HEK293 (cell line): ENCODE data around the gene CLEC16A.

Source experiments
- CTCF ChIP-seq: fragments of 450-650 bp; formaldehyde crosslinking; IDR thresholded peaks from 2 replicates; pipeline ENCODE4 v1.5.1; 2016; ENCODE audit warnings: missing biosample characterization, missing genetic modification characterization
- HOXD13 ChIP-seq: sonication (generic); formaldehyde crosslinking; IDR thresholded peaks from 2 replicates; pipeline ENCODE4 v1.8.0; 2022; ENCODE audit warnings: missing genetic modification reagents, borderline replicate concordance
- ZNF114 ChIP-seq: fragments of 450-650 bp; formaldehyde crosslinking; IDR thresholded peaks from 2 replicates; pipeline ENCODE4 v1.5.0; 2017; ENCODE audit warnings: missing biosample characterization, missing genetic modification characterization
- ZNF157 ChIP-seq: fragments of 450-650 bp; formaldehyde crosslinking; IDR thresholded peaks from 2 replicates; pipeline ENCODE4 v1.5.1; 2016; ENCODE audit warnings: missing biosample characterization, missing genetic modification characterization
- ZNF274 ChIP-seq, 2 experiments: fragments of 200-500 bp in 1 of 2; fragments of 450-650 bp in 1 of 2; sonication (Bioruptor generic) in 1 of 2; formaldehyde crosslinking in 1 of 2; IDR thresholded peaks; 2 replicates each; pipeline versions ENCODE4 v1.5.1 to v1.6.1; 2014 to 2016; ENCODE audit warnings: borderline replicate concordance in 1 of 2, inconsistent platforms in 1 of 2, low read length in 1 of 2, missing biosample characterization in 1 of 2, missing genetic modification characterization in 1 of 2
- ZNF404 ChIP-seq: fragments of 450-650 bp; formaldehyde crosslinking; IDR thresholded peaks from 2 replicates; pipeline ENCODE4 v1.5.1; 2017; ENCODE audit warnings: missing biosample characterization, missing genetic modification characterization
- ZNF555 ChIP-seq: fragments of 450-650 bp; formaldehyde crosslinking; conservative IDR thresholded peaks from 2 replicates; pipeline ENCODE4 v1.5.1; 2017; ENCODE audit warnings: missing biosample characterization, mild to moderate bottlenecking, missing genetic modification characterization, inconsistent platforms
- ZNF580 ChIP-seq: fragments of 450-650 bp; formaldehyde crosslinking; IDR thresholded peaks from 2 replicates; pipeline ENCODE4 v1.5.1; 2016; ENCODE audit warnings: missing biosample characterization, missing genetic modification characterization

GRCh38 chr16:11149011-11149616 is 204.8 kb downstream of the CLEC16A start:
- no peak for TF ChIP-seq CTCF (tag by site-specific recombination)
- TF ChIP-seq ZNF114 (tag by site-specific recombination) = no peak
- TF ChIP-seq HOXD13 (CRISPR knock-in tag) = no peak
- no peak for TF ChIP-seq ZNF580
- TF ChIP-seq ZNF404 = no peak
- no peak for TF ChIP-seq ZNF555 (tag by site-specific recombination)
- no peak for TF ChIP-seq ZNF274 (IDR thresholded peaks at IDR 0.05; ENCODE audit: low read length)
- TF ChIP-seq ZNF274 (tag by site-specific recombination; IDR thresholded peaks at IDR 0.05; ENCODE audit: borderline replicate concordance) = no peak
- TF ChIP-seq ZNF157 (tag by site-specific recombination) = no peak
